OCI-LY1 (cell line): ENCODE data around the gene SLC10A1.

Experiments
- H2AFZ ChIP-seq: fragments of 200-600 bp; sonication (generic), shearing (Covaris generic); 2 replicates; pipeline ENCODE4 v1.6.0; 2014; ENCODE audit warnings: antibody characterized with exemption, mild to moderate bottlenecking, low read length
- H3F3A ChIP-seq: fragments of 200-600 bp; sonication (generic), shearing (Covaris generic); 2 replicates; pipeline ENCODE4 v1.6.0; 2014; ENCODE audit warnings: mild to moderate bottlenecking, antibody characterized with exemption, low read length, moderate library complexity; ENCODE audit not compliant: insufficient read depth
- H3K27ac ChIP-seq: fragments of 200-600 bp; sonication (generic); 2 replicates; pipeline ENCODE4 v1.5.1; 2014; ENCODE audit warnings: low read length, mixed run types, mild to moderate bottlenecking, low read depth; ENCODE audit not compliant: poor library complexity, severe bottlenecking
- H3K27me3 ChIP-seq: fragments of 200-600 bp; sonication (generic); 2 replicates; pipeline ENCODE4 v1.6.0; 2014; ENCODE audit warnings: antibody characterized with exemption, mild to moderate bottlenecking, low read length, moderate library complexity; ENCODE audit not compliant: insufficient read depth
- H3K36me3 ChIP-seq: fragments of 200-600 bp; sonication (generic); 2 replicates; pipeline ENCODE4 v1.6.1; 2014; ENCODE audit warnings: mild to moderate bottlenecking, antibody characterized with exemption, low read length, moderate library complexity, mixed read lengths; ENCODE audit not compliant: insufficient read depth
- H3K4me1 ChIP-seq: fragments of 200-600 bp; sonication (generic); 2 replicates; pipeline ENCODE4 v1.5.1; 2014; ENCODE audit warnings: mild to moderate bottlenecking, low read length, moderate library complexity; ENCODE audit not compliant: insufficient read depth, severe bottlenecking
- H3K4me2 ChIP-seq: fragments of 200-600 bp; sonication (generic), shearing (Covaris generic); 2 replicates; pipeline ENCODE4 v1.6.1; 2014; ENCODE audit warnings: low read length
- H3K4me3 ChIP-seq: fragments of 200-600 bp; sonication (generic); 2 replicates; pipeline ENCODE4 v1.5.1; 2014; ENCODE audit warnings: low read length, low read depth, mild to moderate bottlenecking, mixed read lengths; ENCODE audit not compliant: poor library complexity, severe bottlenecking
- H3K79me2 ChIP-seq: fragments of 200-600 bp; shearing (Covaris generic); 2 replicates; pipeline ENCODE4 v1.6.1; 2016; ENCODE audit warnings: mixed run types, low read length, mixed read lengths; ENCODE audit not compliant: insufficient read depth
- H3K9ac ChIP-seq: fragments of 200-600 bp; sonication (generic), shearing (Covaris generic); 2 replicates; pipeline ENCODE4 v1.6.1; 2014; ENCODE audit warnings: mild to moderate bottlenecking, low read length, mixed read lengths
- H3K9me2 ChIP-seq: fragments of 200-600 bp; sonication (generic), shearing (Covaris generic); 2 replicates; pipeline ENCODE4 v1.6.1; 2014; ENCODE audit warnings: low read depth, mild to moderate bottlenecking, low read length, mixed read lengths
- H3K9me3 ChIP-seq: fragments of 200-600 bp; shearing (Covaris generic); 2 replicates; pipeline ENCODE4 v1.6.1; 2014; ENCODE audit warnings: low read length, mixed read lengths
- H4K20me1 ChIP-seq: fragments of 200-600 bp; sonication (generic), shearing (Covaris generic); 2 replicates; pipeline ENCODE4 v1.6.0; 2016; ENCODE audit warnings: mild to moderate bottlenecking, low read length; ENCODE audit not compliant: insufficient read depth
- CTCF ChIP-seq: fragments of 200-600 bp; sonication (generic), shearing (Covaris generic); IDR thresholded peaks from 2 replicates; pipeline ENCODE4 v1.5.1; 2017; ENCODE audit warnings: mild to moderate bottlenecking, antibody characterized with exemption, low read length, moderate library complexity, mixed read lengths
- EZH2 ChIP-seq: fragments of 200-600 bp; sonication (generic), shearing (Covaris generic); IDR thresholded peaks from 2 replicates; pipeline ENCODE4 v1.8.0; 2017; ENCODE audit warnings: borderline replicate concordance, mixed run types, mild to moderate bottlenecking, antibody characterized with exemption, low read length, moderate library complexity, mixed read lengths

SLC10A1 gene

GRCh38 chr14:69819607-69820006, 22.6 kb upstream of the SLC10A1 start:
- Histone ChIP-seq H2AFZ (no peak overlapping the region), H3K9ac (no peak overlapping the region), H3K4me2 (no peak overlapping the region), H3K27ac (no peak overlapping the region), H3K79me2 (no peaks in the 10 kb centered on the region), H3K27me3 (no peaks in the 10 kb centered on the region), H3K9me2 (no peaks in the 10 kb centered on the region), H3K36me3 (no peaks in the 10 kb centered on the region), H3F3A (no peaks in the 10 kb centered on the region), H3K4me1 (no peaks in the 10 kb centered on the region), H4K20me1 (no peaks in the 10 kb centered on the region), H3K9me3 (no peaks in the 10 kb centered on the region), H3K4me3 (no peak overlapping the region)
- no peak for TF ChIP-seq EZH2
- TF ChIP-seq CTCF: no peak

GRCh38 chr14:69818758-69819191, 21.7 kb upstream of the SLC10A1 start:
- Histone ChIP-seq H2AFZ (no peak overlapping the region), H3F3A (no peaks in the 10 kb centered on the region), H3K79me2 (no peaks in the 10 kb centered on the region), H3K27me3 (no peaks in the 10 kb centered on the region), H3K9ac (no peak overlapping the region), H3K4me3 (no peak overlapping the region), H3K9me2 (no peaks in the 10 kb centered on the region), H4K20me1 (no peaks in the 10 kb centered on the region), H3K27ac (no peak overlapping the region), H3K4me1 (no peaks in the 10 kb centered on the region), H3K4me2 (no peak overlapping the region), H3K9me3 (no peaks in the 10 kb centered on the region), H3K36me3 (no peaks in the 10 kb centered on the region)
- TF ChIP-seq EZH2 (no peak), CTCF (peak; percentile 93)

GRCh38 chr14:69816216-69816615, 19.2 kb upstream of the SLC10A1 start:
- H3K9me3 ChIP-seq: no peaks in the 10 kb centered on the region
- H3K9me2 ChIP-seq: no peaks in the 10 kb centered on the region
- H3K9ac ChIP-seq: no peak overlapping the region
- no peak overlapping the region for H2AFZ ChIP-seq
- H3F3A ChIP-seq: no peaks in the 10 kb centered on the region
- no peaks in the 10 kb centered on the region for H3K36me3 ChIP-seq
- no peaks in the 10 kb centered on the region for H3K79me2 ChIP-seq
- no peak overlapping the region for H3K4me3 ChIP-seq
- H3K27me3 ChIP-seq: no peaks in the 10 kb centered on the region
- no peak for TF ChIP-seq EZH2
- TF ChIP-seq CTCF: no peak
- H4K20me1 ChIP-seq: no peaks in the 10 kb centered on the region
- no peak overlapping the region for H3K4me2 ChIP-seq
- no peak overlapping the region for H3K27ac ChIP-seq
- no peaks in the 10 kb centered on the region for H3K4me1 ChIP-seq
